NCI-H128 (cell line): ENCODE measurements around the gene SPATA18.
"Not testable (repeated sequence)": the region's sequence is repeated elsewhere in the genome, so short reads cannot be mapped to it uniquely, and the experiment has no call there.

ENCODE experiments used
- DNase-seq: peaks from one replicate; lab custom pipeline; 2025; ENCODE audit not compliant: unreplicated experiment; lab: John Stamatoyannopoulos, UW

The SPATA18 gene

GRCh38 chr4:52105276-52105675 is 54.2 kb downstream of the SPATA18 start:
- no peak for DNase-seq

DNA sequence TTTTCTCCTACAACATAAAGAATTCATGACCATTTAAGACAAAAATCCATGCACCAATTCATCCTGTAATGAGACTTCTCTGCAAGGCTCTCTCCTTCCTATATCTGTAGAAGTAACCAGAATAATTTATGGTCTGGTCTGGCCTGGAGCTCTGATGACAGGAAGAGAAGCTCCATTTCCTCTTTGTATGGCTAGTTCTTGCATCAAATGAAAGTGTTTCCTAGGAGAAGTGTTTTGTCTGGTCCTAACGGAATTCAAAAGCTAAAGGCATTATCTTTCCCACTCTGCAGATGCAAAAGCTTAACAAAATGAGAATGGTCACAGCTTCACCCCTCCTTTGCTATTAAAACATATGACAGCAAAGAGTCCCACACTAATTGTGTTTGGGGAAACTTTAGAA is 55.1 kb downstream of the SPATA18 start:
- DNase-seq, result no peak

- no peak for DNase-seq
Measured at GRCh38 chr4:52106660-52107059, 55.6 kb downstream of the SPATA18 start.

- DNase-seq, result no peak
Measured at GRCh38 chr4:52107336-52107735, 56.2 kb downstream of the SPATA18 start.

GRCh38 chr4:52107745-52108144 is 56.6 kb downstream of the SPATA18 start:
- DNase-seq, result no peak

DNA sequence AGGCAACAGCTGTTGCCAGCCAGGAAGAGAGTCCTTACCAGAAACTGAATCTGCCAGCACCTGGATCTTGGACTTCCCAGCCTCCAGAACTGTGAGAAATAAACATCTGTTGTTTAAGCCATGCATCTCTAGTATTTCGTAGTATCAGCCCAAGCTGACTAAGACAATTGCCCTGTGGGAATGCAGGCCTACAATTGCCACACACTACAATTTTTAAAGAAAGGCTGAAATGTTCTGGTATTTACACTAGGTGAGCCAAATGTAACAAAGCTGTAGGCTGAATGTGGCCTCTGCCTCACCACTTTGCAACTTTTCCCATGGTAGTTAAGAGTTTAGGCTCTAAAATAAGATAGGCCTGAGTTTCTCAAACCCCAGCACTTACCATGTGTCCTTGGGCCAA is 59.1 kb downstream of the SPATA18 start:
- no peak for DNase-seq

DNA sequence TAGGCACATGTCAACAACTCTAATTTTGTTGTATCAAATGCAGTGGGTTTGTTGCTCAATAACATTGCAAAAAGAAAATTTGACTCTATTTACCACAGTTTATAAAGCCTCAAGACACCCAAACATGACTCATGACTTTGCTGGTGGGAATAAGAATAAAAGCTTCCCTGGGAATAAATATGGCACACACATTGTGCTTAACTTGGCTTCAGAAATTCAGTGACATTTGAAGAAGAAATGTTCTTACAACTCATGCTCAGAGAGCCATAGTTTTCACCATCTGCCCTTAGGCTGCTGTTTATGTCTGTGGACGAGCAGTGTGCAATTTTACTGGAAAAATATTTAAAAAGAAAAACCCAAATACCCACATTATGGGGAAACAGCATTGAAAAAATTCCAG is 60.9 kb downstream of the SPATA18 start:
- DNase-seq, result no peak

- no peak for DNase-seq
Measured at GRCh38 chr4:52112411-52112810, 61.3 kb downstream of the SPATA18 start.

- no peak for DNase-seq
Measured at GRCh38 chr4:52116641-52117040, 65.5 kb downstream of the SPATA18 start.

DNA sequence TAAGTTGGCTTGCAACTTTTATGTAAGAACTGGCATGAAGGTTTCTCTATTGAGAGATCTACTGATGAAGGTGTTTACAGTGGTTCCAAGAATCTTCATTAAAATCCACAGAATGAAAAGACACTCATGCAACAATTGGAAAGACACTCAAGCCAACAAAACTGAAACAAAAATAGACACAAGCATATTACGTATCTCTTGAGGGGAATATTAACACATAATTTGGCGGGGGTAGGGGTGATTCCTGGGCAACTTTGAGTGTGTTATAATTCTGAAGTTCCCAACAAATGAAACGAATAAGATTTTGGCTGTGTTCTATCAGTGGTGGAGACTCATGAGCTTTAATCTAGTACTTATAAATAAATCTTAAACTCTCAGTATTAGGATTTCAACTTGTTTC is 75.1 kb downstream of the SPATA18 start:
- DNase-seq, result no peak

DNA sequence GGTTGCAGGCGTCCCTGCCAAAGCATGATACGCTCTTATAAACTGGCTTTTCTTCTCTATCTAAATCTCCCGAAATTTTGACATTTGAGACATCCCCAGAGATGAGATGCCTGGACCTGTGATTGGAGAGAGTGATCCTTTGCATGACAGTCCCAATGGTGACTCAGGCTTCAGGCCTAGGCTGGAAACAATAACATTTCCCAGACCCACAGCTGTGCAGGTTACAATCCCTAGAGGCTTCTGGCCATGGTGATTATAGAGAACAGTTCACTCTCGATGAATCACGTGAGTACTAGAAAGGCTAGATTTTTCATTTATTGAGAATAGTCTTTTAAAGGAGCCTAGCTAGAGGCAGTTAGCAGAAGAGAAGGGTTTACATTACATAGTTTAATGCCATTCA is 75.9 kb downstream of the SPATA18 start:
- DNase-seq, result peak; percentile 31

DNA sequence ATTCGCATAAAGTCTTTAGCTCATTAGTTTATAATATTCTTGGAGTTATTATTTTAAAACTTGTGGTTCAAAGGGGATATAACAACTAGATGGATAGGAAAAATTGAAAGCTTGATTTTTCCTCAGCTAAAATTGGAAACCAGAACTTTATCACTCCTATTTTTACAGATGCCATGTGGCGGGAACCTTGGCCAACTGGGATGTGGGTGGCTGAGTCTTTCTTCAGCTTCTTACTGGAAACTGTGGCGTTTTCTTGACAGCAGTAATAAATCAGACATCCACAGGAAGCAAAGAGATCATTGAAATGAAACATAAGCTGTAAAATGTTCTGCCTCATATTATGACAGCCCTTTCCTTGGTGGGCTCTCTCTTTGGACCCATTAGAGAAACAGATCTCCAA is 84.1 kb downstream of the SPATA18 start:
- no peak for DNase-seq

DNA sequence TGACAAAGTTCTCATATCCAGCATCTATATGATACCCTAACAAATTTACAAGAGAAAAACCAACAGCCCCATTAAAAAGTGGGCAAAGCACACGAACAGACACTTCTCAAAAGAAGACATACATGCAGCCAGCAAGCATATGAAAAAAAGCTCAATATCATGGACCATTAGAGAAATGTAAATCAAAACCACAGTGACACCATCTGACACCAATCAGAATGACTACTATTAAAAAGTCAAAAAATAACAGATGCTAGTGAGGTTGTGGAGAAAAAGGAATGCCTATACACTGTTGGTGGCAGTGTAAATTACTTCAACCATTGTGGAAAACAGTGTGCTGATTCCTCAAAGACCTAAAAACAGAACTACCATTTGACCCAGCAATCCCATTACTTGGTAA is 86.0 kb downstream of the SPATA18 start:
- not testable (repeated sequence) for DNase-seq

GRCh38 chr4:52142816-52143215 is 91.7 kb downstream of the SPATA18 start:
- DNase-seq, result no peak

- DNase-seq, result no peak
Measured at GRCh38 chr4:52143815-52144214, 92.7 kb downstream of the SPATA18 start.

DNA sequence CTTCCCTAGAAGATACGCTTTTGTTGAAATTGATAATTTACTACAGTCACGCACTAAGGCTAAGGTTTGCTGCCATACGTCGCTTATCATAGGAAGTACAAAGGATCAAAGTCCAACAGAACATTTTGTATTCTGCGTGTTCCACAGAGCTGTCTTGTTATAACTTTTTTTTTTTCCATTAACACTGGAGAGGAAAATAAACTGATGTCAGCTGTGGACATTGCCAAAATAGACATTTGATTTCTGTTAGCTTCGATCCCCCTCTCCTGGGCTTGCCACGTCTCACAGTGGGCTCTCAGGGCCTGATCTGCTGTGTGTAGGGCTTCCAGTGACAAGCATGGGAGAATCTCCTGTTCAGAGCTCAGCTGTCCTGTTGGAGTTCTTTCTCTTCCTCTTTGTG is 93.3 kb downstream of the SPATA18 start:
- no peak for DNase-seq
